ENCODE measurements around the gene CNTNAP2. TPM values are rescaled to one million over a fixed set of nuclear protein-coding genes. Genes with fewer than 3 reads are reported as not detected.

The CNTNAP2 gene
- total and polyA plus RNA-seq, 2 of the 4 experiments (the other 2 are of a cell fraction): not detected

DNA sequence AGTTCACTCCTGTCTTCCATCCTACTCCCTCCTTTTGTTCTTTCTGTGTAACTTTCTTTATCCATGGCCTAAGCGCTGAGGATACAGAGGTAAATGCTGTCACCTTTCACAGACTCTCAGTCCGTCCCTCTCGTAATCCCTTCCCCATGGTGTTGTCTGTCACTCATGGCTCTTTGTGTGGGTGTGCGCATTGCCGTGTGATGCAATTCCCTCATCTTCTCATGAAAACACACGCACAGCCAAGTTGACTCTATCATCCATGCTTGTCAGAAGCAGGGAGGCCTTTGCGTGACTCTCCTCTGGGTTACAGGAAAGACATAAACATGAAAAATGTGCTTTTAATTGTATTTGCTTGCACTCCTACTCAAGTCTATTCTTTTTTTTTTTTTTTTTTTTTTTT lies 2348.3 kb downstream of the CNTNAP2 start:
- POLR2A ChIA-PET (ENCODE audit: unreplicated experiment): no interaction called here
- WGBS, 2 experiments (ENCODE audit: extremely low coverage in 2 of 2, insufficient read length in 1 of 2): no CpG with 5 or more reads among the region's 7 CpGs

More for the DNA sequence above, 2348.3 kb downstream of the CNTNAP2 start:
- no peak overlapping the region for H4K91ac ChIP-seq (ENCODE audit: insufficient read depth, low read depth, low read length)
- no peak overlapping the region for H3K56ac ChIP-seq (ENCODE audit: extremely low read depth, insufficient read depth, low read length)
- H4K20me1 ChIP-seq (ENCODE audit: insufficient read depth, low read length): no peaks in the 10 kb centered on the region
- no peaks in the 10 kb centered on the region for H3K27me3 ChIP-seq (ENCODE audit: control insufficient read depth, insufficient read depth, low read length)
- H4K8ac ChIP-seq (ENCODE audit: low read depth in 2 of 2, low read length in 2 of 2): no peak overlapping the region
- no peak overlapping the region for H2BK20ac ChIP-seq (ENCODE audit: low read depth, low read length)
- no peak overlapping the region for H2AFZ ChIP-seq (replicated peaks; ENCODE audit: low read length, poor library complexity)
- no peak overlapping the region for H2AK5ac ChIP-seq (ENCODE audit: low read depth, low read length)
- CTCF ChIA-PET: no interaction called here
- H3K23ac ChIP-seq (ENCODE audit: low read depth, low read length): no peak overlapping the region
- in situ Hi-C loops (cut with MboI; ENCODE audit: low sequenced_read_pairs) (no loop called here), dilution Hi-C loops (cut with HindIII; ENCODE audit: low sequenced_read_pairs, unreplicated experiment) (no loop called here), intact Hi-C loops (cut with micrococcal nuclease) (no loop called here)
- TF ChIP-seq RFX5 (IDR thresholded peaks at IDR 0.05; ENCODE audit: low read depth, low read length) (no peak), RCOR1 (IDR thresholded peaks at IDR 0.05; ENCODE audit: insufficient replicate concordance, low read length) (no peak), ELK1 (IDR thresholded peaks at IDR 0.05; ENCODE audit: borderline replicate concordance, low read depth, low read length) (no peak), BHLHE40 (IDR thresholded peaks at IDR 0.05; ENCODE audit: low read depth, low read length) (no peak), SMC3 (IDR thresholded peaks at IDR 0.05; ENCODE audit: low read depth, low read length) (no peak), CTCF (conservative IDR thresholded peaks at IDR 0.05; ENCODE audit: low read depth, low read length) (no peak), NFE2L2 (IDR thresholded peaks at IDR 0.05; ENCODE audit: low read depth, low read length) (no peak), FOS (IDR thresholded peaks at IDR 0.05; ENCODE audit: low read depth, low read length) (no peak)
- H4K5ac ChIP-seq (ENCODE audit: low read depth, low read length): no peak overlapping the region
- H2BK120ac ChIP-seq (ENCODE audit: low read depth, low read length): no peak overlapping the region
- no peak overlapping the region for H3K4ac ChIP-seq (ENCODE audit: low read depth, low read length)
- H3K4me1 ChIP-seq (ENCODE audit: control insufficient read depth, insufficient read depth, low read length): no peaks in the 10 kb centered on the region
- no peak overlapping the region for H3K18ac ChIP-seq (ENCODE audit: low read depth, low read length)
- no peaks in the 10 kb centered on the region for H3K79me1 ChIP-seq (ENCODE audit: low read depth in 1 of 2, low read length in 2 of 2)
- H2BK5ac ChIP-seq (ENCODE audit: low read depth, low read length, poor library complexity, severe bottlenecking): no peak overlapping the region
- H3K9ac ChIP-seq (ENCODE audit: low read depth, low read length): no peak overlapping the region
- H3K9me1 ChIP-seq (ENCODE audit: insufficient read depth, low read length): no peaks in the 10 kb centered on the region
- no peak for DNase-seq
- BruUV-seq (replicated peaks): no TSS peak
- H3K9me3 ChIP-seq (ENCODE audit: control insufficient read depth, insufficient read depth, low read length): peaks cover 5% of the 10 kb centered on the region
- H2BK15ac ChIP-seq (ENCODE audit: low read depth, low read length): no peak overlapping the region
- H3K4me2 ChIP-seq (ENCODE audit: low read depth, low read length): no peak overlapping the region
- ATAC-seq (ENCODE audit: low read depth): no peak
- H3K36me3 ChIP-seq (ENCODE audit: control insufficient read depth, insufficient read depth, low read length): no peaks in the 10 kb centered on the region
- H2AK9ac ChIP-seq (replicated peaks; ENCODE audit: low read depth, low read length, poor library complexity): no peak overlapping the region
- H3K27ac ChIP-seq (ENCODE audit: insufficient read depth, low read length): no peak overlapping the region
- no peak overlapping the region for H3K14ac ChIP-seq (replicated peaks; ENCODE audit: low read depth, low read length)
- no peak overlapping the region for H3K4me3 ChIP-seq (ENCODE audit: insufficient read depth, low read depth, low read length)
